Measurements from ENCODE around the gene FAM20C.

GRCh38 chr7:253581-254336 lies 61.4 kb downstream of the FAM20C start:
- TF ChIP-seq, protein P1, sequence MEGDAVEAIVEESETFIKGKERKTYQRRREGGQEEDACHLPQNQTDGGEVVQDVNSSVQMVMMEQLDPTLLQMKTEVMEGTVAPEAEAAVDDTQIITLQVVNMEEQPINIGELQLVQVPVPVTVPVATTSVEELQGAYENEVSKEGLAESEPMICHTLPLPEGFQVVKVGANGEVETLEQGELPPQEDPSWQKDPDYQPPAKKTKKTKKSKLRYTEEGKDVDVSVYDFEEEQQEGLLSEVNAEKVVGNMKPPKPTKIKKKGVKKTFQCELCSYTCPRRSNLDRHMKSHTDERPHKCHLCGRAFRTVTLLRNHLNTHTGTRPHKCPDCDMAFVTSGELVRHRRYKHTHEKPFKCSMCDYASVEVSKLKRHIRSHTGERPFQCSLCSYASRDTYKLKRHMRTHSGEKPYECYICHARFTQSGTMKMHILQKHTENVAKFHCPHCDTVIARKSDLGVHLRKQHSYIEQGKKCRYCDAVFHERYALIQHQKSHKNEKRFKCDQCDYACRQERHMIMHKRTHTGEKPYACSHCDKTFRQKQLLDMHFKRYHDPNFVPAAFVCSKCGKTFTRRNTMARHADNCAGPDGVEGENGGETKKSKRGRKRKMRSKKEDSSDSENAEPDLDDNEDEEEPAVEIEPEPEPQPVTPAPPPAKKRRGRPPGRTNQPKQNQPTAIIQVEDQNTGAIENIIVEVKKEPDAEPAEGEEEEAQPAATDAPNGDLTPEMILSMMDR (IDR thresholded peaks at IDR 0.05): no peak
- no peak for TF ChIP-seq EP300 (IDR thresholded peaks at IDR 0.05)
- TF ChIP-seq POLR2A (IDR thresholded peaks at IDR 0.05): no peak
